Prostate gland (tissue), 2 donors: ENCODE results near the gene KIAA0232.

Source experiments
- CTCF ChIP-seq, 4 experiments: fragments of 200-600 bp in 2 of 4; fragments of 450-650 bp in 2 of 4; sonication (generic) in 2 of 4; IDR thresholded peaks; 1 replicate in 3 of 4; 2 replicates in 1 of 4; pipeline ENCODE4 v1.5.1; 2016 to 2019; ENCODE audit warnings: antibody characterized with exemption in 4 of 4, mild to moderate bottlenecking in 2 of 4, moderate library complexity in 2 of 4
- POLR2A ChIP-seq: fragments of 450-650 bp; IDR thresholded peaks from one replicate; pipeline ENCODE4 v1.6.1; 2016; ENCODE audit warnings: antibody characterized with exemption, mild to moderate bottlenecking
- POLR2AphosphoS5 ChIP-seq: sonication (generic); formaldehyde crosslinking; IDR thresholded peaks from one replicate; pipeline ENCODE4 v1.6.1; 2017; ENCODE audit warnings: antibody characterized with exemption

GRCh38 chr4:6781561-6781960 is 966 bp upstream of the KIAA0232 start:
- TF ChIP-seq CTCF (IDR thresholded peaks at IDR 0.05) (no peak), POLR2AphosphoS5 (no peak), POLR2A (no peak)
